Small intestine (tissue), 7 donors: Measurements from ENCODE around the gene CYTL1. TPM values are rescaled to one million over a fixed set of nuclear protein-coding genes. Genes with fewer than 3 reads are reported as not detected.

ENCODE experiments used
- DNase-seq, 2 donors: peaks; one replicate each; pipeline versions ENCODE4 v3.0.0 to v3.0.0-alpha.2; 2013
- FAIRE-seq: peaks from 2 replicates; lab custom pipeline; 2012; peaks lifted over from hg19 to GRCh38; lab: Jason Lieb, UNC
- H3K27ac ChIP-seq, 3 donors: one replicate each; pipeline ENCODE4 v1.5.1; 2013; ENCODE audit warnings: low read length in 2 of 3, mild to moderate bottlenecking in 2 of 3, control low read depth in 1 of 3, inconsistent platforms in 1 of 3, low read depth in 1 of 3, moderate library complexity in 1 of 3
- H3K27me3 ChIP-seq, 3 donors: one replicate each; pipeline ENCODE4 v1.6.1; 2013; ENCODE audit warnings: low read length in 3 of 3, inconsistent platforms in 1 of 3; ENCODE audit not compliant: control insufficient read depth in 3 of 3, insufficient read depth in 3 of 3
- H3K36me3 ChIP-seq, 3 donors: one replicate each; pipeline ENCODE4 v1.6.1; 2013; ENCODE audit warnings: low read length in 3 of 3, inconsistent platforms in 1 of 3, low read depth in 1 of 3, mild to moderate bottlenecking in 1 of 3, moderate library complexity in 1 of 3; ENCODE audit not compliant: control insufficient read depth in 3 of 3, insufficient read depth in 2 of 3
- H3K4me1 ChIP-seq, 3 donors: one replicate each; pipeline ENCODE4 v1.6.1; 2013; ENCODE audit warnings: low read length in 2 of 3, inconsistent platforms in 1 of 3, low read depth in 1 of 3, mild to moderate bottlenecking in 1 of 3, moderate library complexity in 1 of 3; ENCODE audit not compliant: control insufficient read depth in 3 of 3, insufficient read depth in 2 of 3
- H3K4me3 ChIP-seq, 3 donors: one replicate each; pipeline ENCODE4 v1.5.1; 2013; ENCODE audit warnings: low read length in 3 of 3, control low read depth in 1 of 3, inconsistent platforms in 1 of 3, low read depth in 1 of 3, mild to moderate bottlenecking in 1 of 3, moderate library complexity in 1 of 3
- H3K9me3 ChIP-seq, 2 donors: one replicate each; pipeline ENCODE4 v1.6.1; 2013; ENCODE audit warnings: low read depth in 1 of 2, low read length in 1 of 2; ENCODE audit not compliant: control insufficient read depth in 2 of 2, insufficient read depth in 1 of 2
- WGBS, 3 donors: extraction: QIAGEN DNeasy Blood & Tissue Kit; methylation state at CpG; one replicate each; pipeline ENCODE4 v1.1.7; 2013; 5-methylcytosine and 5-hydroxymethylcytosine counted together
- polyA plus RNA-seq, 4 donors: library from polyadenylated mRNA; stranded (reverse) in 3 of 4; unstranded in 1 of 4; fragments of 200-250 nt in 3 of 4; fragments of 120-200 nt in 1 of 4; gene quantifications; one replicate each; pipeline versions ENCODE4 v1.2.1 to v1.2.3, GENCODE V29; 2013
- donor health status: healthy with polysubstance abuse.
- donor health status: control.
- donor health status: control.
- donor health status: Bipolar disorder and iron deficiency.
- donor health status: healthy.

The CYTL1 gene
- polyA plus RNA-seq, 4 donors, result 0.36 to 4.0 (median 0.81) TPM; not detected in 1

DNA sequence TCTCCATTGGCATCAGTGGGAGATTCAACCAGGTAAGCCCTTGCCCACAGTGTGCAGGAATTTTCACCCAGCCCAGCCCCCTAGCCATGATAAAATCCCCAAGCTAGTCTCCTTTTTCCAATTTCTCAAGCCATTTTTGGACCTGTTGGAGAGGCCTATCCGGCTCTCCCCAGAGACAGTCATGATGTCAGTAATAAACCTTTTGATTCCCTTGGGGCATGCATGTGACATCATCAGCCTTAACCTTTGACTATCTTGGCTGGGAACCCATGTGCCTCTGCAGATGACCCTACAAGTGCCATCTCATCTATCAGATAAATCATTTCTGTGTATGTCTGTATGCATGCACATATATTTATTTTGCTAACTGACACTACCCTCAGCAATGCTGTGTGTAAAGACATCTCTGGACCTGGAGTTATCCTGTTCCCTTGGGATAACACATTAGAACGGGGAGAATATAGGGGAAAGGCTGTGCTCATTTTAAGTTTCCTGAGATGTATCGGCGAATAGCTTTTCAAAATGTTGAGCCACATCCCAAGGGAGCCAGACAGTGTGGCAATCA, 51.0 kb downstream of the CYTL1 start:
- 78 to 84% (median 82%) methylated on average over 4 of the region's 4 CpGs for WGBS, 3 donors
- Histone ChIP-seq H3K36me3 (no peaks in the 10 kb centered on the region), H3K4me1 (no peaks in the 10 kb centered on the region), H3K9me3 (peaks cover 0 to 6% of the 10 kb centered on the region in 2 donors), H3K27ac (no peak overlapping the region), H3K27me3 (peaks cover 0 to 2% (median 0%) of the 10 kb centered on the region in 3 donors), H3K4me3 (no peak overlapping the region)
- DNase-seq, result no peak
- FAIRE-seq, result no peak

Other genes starting within 250 kb of the CYTL1 start
- gene MSX1, start 159.8 kb downstream of the CYTL1 start, polyA plus RNA-seq, result 1 to 10 TPM in 1 of 4 donors, under 1 TPM in 1, not detected in 2; 0.67 to 4.3 TPM
- under 1 TPM in 3 of 4 donors, not detected in 1; 0.27 to 0.75 (median 0.58) TPM for gene STK32B, start 32.0 kb upstream of the CYTL1 start, polyA plus RNA-seq